K562 (cell line): ENCODE data around the gene GNAS-AS1.

Experiments
- NFRKB ChIP-seq: fragments of 450-650 bp; IDR thresholded peaks from 2 replicates; pipeline ENCODE4 v1.6.1; 2016; ENCODE audit warnings: low read depth
- ZNF175 ChIP-seq: fragments of 200-800 bp; sonication (Bioruptor generic); IDR thresholded peaks from 2 replicates; pipeline ENCODE4 v1.6.1; 2016; ENCODE audit warnings: low read depth, mild to moderate bottlenecking, missing genetic modification characterization, missing compliant biosample characterization
- ZNF696 ChIP-seq: fragments of 250-450 bp; sonication (Bioruptor Pico); conservative IDR thresholded peaks from 2 replicates; pipeline ENCODE4 v1.4.0; 2020; ENCODE audit warnings: mild to moderate bottlenecking, moderate library complexity
- TF ChIP-seq, protein P1 (sequence below), 2 experiments: fragments of 450-650 bp in 1 of 2; sonication (generic) in 1 of 2; formaldehyde crosslinking in 1 of 2; IDR thresholded peaks in 1 of 2; conservative IDR thresholded peaks in 1 of 2; 2 replicates each; pipeline versions ENCODE4 v1.6.1 to v1.8.1; 2016 to 2023; ENCODE audit warnings: mild to moderate bottlenecking in 2 of 2, moderate library complexity in 2 of 2, inconsistent platforms in 1 of 2, missing genetic modification reagents in 1 of 2
- TF ChIP-seq, protein P2 (sequence below), 2 experiments: fragments of 450-650 bp in 1 of 2; sonication (generic) in 1 of 2; formaldehyde crosslinking in 1 of 2; IDR thresholded peaks; 2 replicates each; pipeline versions ENCODE4 v1.7.1 to v1.9.0; 2016 to 2022; ENCODE audit warnings: inconsistent platforms in 1 of 2, mild to moderate bottlenecking in 1 of 2, missing genetic modification reagents in 1 of 2
- TF ChIP-seq, protein P3 (sequence below), 3 experiments: IDR thresholded peaks in 2 of 3; conservative IDR thresholded peaks in 1 of 3; 2 replicates each; pipeline ENCODE4 v1.5.1; 2011 to 2012; ENCODE audit warnings: low read length in 3 of 3, mild to moderate bottlenecking in 3 of 3, control low read depth in 2 of 3, improper control_type of control experiment in 1 of 3, inconsistent platforms in 1 of 3, low read depth in 1 of 3, mixed read lengths in 1 of 3, moderate library complexity in 1 of 3; ENCODE audit not compliant: insufficient read depth in 2 of 3

DNA sequence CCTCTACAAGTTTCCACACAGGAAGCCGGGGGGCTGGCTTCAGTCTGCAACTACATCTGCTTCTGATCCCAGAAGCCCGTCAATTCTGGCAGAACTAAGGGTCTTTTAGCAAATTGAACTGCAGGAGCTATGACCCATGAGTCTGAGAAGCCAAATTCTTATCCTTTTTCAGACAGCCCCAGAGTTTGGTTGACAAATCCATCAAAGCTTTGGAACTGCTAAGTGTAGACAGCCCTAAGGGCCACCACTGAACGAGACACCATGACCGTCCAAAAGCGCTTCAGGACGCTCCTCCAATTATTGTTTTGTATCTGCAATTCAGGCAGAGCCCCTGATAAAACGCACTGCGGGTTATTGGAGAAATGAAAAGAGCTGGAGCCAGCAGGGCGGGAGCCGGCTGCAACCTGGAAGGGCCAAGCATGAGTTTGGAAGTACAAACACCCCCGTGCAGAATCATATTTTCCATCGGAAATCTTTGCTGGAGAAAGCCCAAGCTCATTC, 67.1 kb downstream of the GNAS-AS1 start:
- TF ChIP-seq, protein P1, sequence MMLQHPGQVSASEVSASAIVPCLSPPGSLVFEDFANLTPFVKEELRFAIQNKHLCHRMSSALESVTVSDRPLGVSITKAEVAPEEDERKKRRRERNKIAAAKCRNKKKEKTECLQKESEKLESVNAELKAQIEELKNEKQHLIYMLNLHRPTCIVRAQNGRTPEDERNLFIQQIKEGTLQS (IDR thresholded peaks at IDR 0.05), result no peak
- TF ChIP-seq, protein P1 (CRISPR knock-in tag; conservative IDR thresholded peaks at IDR 0.05), result no peak
- TF ChIP-seq NFRKB (no peak), ZNF696 (CRISPR knock-in tag) (no peak), ZNF175 (CRISPR knock-in tag) (no peak)
- TF ChIP-seq, protein P2, sequence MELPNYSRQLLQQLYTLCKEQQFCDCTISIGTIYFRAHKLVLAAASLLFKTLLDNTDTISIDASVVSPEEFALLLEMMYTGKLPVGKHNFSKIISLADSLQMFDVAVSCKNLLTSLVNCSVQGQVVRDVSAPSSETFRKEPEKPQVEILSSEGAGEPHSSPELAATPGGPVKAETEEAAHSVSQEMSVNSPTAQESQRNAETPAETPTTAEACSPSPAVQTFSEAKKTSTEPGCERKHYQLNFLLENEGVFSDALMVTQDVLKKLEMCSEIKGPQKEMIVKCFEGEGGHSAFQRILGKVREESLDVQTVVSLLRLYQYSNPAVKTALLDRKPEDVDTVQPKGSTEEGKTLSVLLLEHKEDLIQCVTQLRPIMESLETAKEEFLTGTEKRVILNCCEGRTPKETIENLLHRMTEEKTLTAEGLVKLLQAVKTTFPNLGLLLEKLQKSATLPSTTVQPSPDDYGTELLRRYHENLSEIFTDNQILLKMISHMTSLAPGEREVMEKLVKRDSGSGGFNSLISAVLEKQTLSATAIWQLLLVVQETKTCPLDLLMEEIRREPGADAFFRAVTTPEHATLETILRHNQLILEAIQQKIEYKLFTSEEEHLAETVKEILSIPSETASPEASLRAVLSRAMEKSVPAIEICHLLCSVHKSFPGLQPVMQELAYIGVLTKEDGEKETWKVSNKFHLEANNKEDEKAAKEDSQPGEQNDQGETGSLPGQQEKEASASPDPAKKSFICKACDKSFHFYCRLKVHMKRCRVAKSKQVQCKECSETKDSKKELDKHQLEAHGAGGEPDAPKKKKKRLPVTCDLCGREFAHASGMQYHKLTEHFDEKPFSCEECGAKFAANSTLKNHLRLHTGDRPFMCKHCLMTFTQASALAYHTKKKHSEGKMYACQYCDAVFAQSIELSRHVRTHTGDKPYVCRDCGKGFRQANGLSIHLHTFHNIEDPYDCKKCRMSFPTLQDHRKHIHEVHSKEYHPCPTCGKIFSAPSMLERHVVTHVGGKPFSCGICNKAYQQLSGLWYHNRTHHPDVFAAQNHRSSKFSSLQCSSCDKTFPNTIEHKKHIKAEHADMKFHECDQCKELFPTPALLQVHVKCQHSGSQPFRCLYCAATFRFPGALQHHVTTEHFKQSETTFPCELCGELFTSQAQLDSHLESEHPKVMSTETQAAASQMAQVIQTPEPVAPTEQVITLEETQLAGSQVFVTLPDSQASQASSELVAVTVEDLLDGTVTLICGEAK (IDR thresholded peaks at IDR 0.05), result no peak
- TF ChIP-seq, protein P2 (CRISPR knock-in tag; IDR thresholded peaks at IDR 0.05), result no peak
- TF ChIP-seq, protein P3, sequence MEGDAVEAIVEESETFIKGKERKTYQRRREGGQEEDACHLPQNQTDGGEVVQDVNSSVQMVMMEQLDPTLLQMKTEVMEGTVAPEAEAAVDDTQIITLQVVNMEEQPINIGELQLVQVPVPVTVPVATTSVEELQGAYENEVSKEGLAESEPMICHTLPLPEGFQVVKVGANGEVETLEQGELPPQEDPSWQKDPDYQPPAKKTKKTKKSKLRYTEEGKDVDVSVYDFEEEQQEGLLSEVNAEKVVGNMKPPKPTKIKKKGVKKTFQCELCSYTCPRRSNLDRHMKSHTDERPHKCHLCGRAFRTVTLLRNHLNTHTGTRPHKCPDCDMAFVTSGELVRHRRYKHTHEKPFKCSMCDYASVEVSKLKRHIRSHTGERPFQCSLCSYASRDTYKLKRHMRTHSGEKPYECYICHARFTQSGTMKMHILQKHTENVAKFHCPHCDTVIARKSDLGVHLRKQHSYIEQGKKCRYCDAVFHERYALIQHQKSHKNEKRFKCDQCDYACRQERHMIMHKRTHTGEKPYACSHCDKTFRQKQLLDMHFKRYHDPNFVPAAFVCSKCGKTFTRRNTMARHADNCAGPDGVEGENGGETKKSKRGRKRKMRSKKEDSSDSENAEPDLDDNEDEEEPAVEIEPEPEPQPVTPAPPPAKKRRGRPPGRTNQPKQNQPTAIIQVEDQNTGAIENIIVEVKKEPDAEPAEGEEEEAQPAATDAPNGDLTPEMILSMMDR (IDR thresholded peaks at IDR 0.05 in 2 of 3, conservative IDR thresholded peaks at IDR 0.05 in 1 of 3; ENCODE audit: insufficient read depth in 2 of 3, low read depth in 1 of 3, low read length in 3 of 3), result no peak
